Neural cell (in vitro differentiated cells): Measurements from ENCODE around the gene CGNL1. TPM values are rescaled to one million over a fixed set of nuclear protein-coding genes. Genes with fewer than 3 reads are reported as not detected.

Source experiments
- H2AFZ ChIP-seq: fragments of 200-600, 300-800 bp; sonication (generic), shearing (Covaris generic); 2 replicates; pipeline ENCODE4 v1.6.0; 2014; ENCODE audit warnings: low read depth, mild to moderate bottlenecking, antibody characterized with exemption, low read length, moderate library complexity
- H3F3A ChIP-seq: fragments of 200-600 bp; shearing (Covaris generic); 2 replicates; pipeline ENCODE4 v1.6.1; 2016; ENCODE audit warnings: mild to moderate bottlenecking, moderate library complexity, mixed read lengths, antibody characterized with exemption, low read length; ENCODE audit not compliant: insufficient read depth, poor library complexity, severe bottlenecking
- H3K27ac ChIP-seq: fragments of 200-600, 300-800 bp; sonication (generic), shearing (Covaris generic); 2 replicates; pipeline ENCODE4 v1.5.1; 2014; ENCODE audit warnings: mild to moderate bottlenecking, low read length, moderate library complexity
- H3K27me3 ChIP-seq: fragments of 300-800, 200-600 bp; sonication (generic), shearing (Covaris generic); 2 replicates; pipeline ENCODE4 v1.6.0; 2014; ENCODE audit warnings: mild to moderate bottlenecking, low read depth, low read length, moderate library complexity; ENCODE audit not compliant: insufficient read depth
- H3K36me3 ChIP-seq: fragments of 300-800, 200-600 bp; sonication (generic), shearing (Covaris generic); 2 replicates; pipeline ENCODE4 v1.5.1; 2014; ENCODE audit warnings: mild to moderate bottlenecking, antibody characterized with exemption, low read length, moderate library complexity; ENCODE audit not compliant: insufficient read depth
- H3K4me2 ChIP-seq: fragments of 300-800, 200-600 bp; sonication (generic), shearing (Covaris generic); 2 replicates; pipeline ENCODE4 v1.6.0; 2014; ENCODE audit warnings: mild to moderate bottlenecking, low read length
- H3K4me3 ChIP-seq: fragments of 300-800, 200-600 bp; sonication (generic), shearing (Covaris generic); 2 replicates; pipeline ENCODE4 v1.5.1; 2014; ENCODE audit warnings: mild to moderate bottlenecking, low read length, moderate library complexity
- H3K79me2 ChIP-seq: fragments of 200-600 bp; shearing (Covaris generic); replicated peaks from 2 replicates; pipeline ENCODE4 v1.6.0; 2014; ENCODE audit warnings: mild to moderate bottlenecking, low read length, moderate library complexity; ENCODE audit not compliant: insufficient read depth
- H3K9ac ChIP-seq: fragments of 300-800, 200-600 bp; sonication (generic), shearing (Covaris generic); 2 replicates; pipeline ENCODE4 v1.6.1; 2016; ENCODE audit warnings: mild to moderate bottlenecking, low read length, mixed read lengths
- H3K9me2 ChIP-seq: fragments of 200-600 bp; shearing (Covaris generic); 2 replicates; pipeline ENCODE4 v1.6.1; 2016; ENCODE audit warnings: mild to moderate bottlenecking, low read length, mixed read lengths; ENCODE audit not compliant: insufficient read depth
- H3K9me3 ChIP-seq: fragments of 200-600, 300-800 bp; sonication (generic), shearing (Covaris generic); 2 replicates; pipeline ENCODE4 v1.6.1; 2016; ENCODE audit warnings: mild to moderate bottlenecking, mixed run types, low read length, moderate library complexity, mixed read lengths
- H4K20me1 ChIP-seq: fragments of 200-600 bp; shearing (Covaris generic); 2 replicates; pipeline ENCODE4 v1.6.1; 2016; ENCODE audit warnings: mild to moderate bottlenecking, mixed run types; ENCODE audit not compliant: insufficient read depth
- CTCF ChIP-seq: fragments of 450-650 bp; IDR thresholded peaks from 2 replicates; pipeline ENCODE4 v1.5.1; 2014; ENCODE audit warnings: antibody characterized with exemption, mild to moderate bottlenecking, moderate library complexity; ENCODE audit not compliant: poor library complexity, severe bottlenecking
- EP300 ChIP-seq: fragments of 450-650 bp; conservative IDR thresholded peaks from 2 replicates; pipeline ENCODE4 v1.6.1; 2014; ENCODE audit warnings: antibody characterized with exemption, mild to moderate bottlenecking, moderate library complexity; ENCODE audit not compliant: poor library complexity, severe bottlenecking
- EZH2 ChIP-seq: fragments of 200-600, 300-800 bp; shearing (Covaris generic), sonication (generic); IDR thresholded peaks from 2 replicates; pipeline ENCODE4 v1.6.1; 2014; ENCODE audit warnings: antibody characterized with exemption, low read length, borderline replicate concordance, mild to moderate bottlenecking; ENCODE audit not compliant: insufficient read depth, poor library complexity, severe bottlenecking
- MXI1 ChIP-seq: fragments of 450-650 bp; conservative IDR thresholded peaks from 2 replicates; pipeline ENCODE4 v1.6.1; 2014; ENCODE audit warnings: antibody characterized with exemption, mild to moderate bottlenecking; ENCODE audit not compliant: poor library complexity, severe bottlenecking
- POLR2AphosphoS5 ChIP-seq: IDR thresholded peaks from 2 replicates; pipeline ENCODE4 v1.6.1; 2012
- RAD21 ChIP-seq: fragments of 450-650 bp; conservative IDR thresholded peaks from 2 replicates; pipeline ENCODE4 v1.6.1; 2014; ENCODE audit warnings: antibody characterized with exemption, mild to moderate bottlenecking, moderate library complexity
- REST ChIP-seq: IDR thresholded peaks from 2 replicates; pipeline ENCODE4 v1.6.1; 2012; ENCODE audit warnings: borderline replicate concordance
- SMC3 ChIP-seq: fragments of 450-650 bp; conservative IDR thresholded peaks from 2 replicates; pipeline ENCODE4 v1.6.1; 2014; ENCODE audit warnings: antibody characterized with exemption, mild to moderate bottlenecking, moderate library complexity; ENCODE audit not compliant: poor library complexity
- TAF1 ChIP-seq: IDR thresholded peaks from 2 replicates; pipeline ENCODE4 v1.6.1; 2012; ENCODE audit warnings: low read depth
- polyA plus RNA-seq: library from polyadenylated mRNA; depleted of rRNA; stranded (reverse); fragments of >200 nt; gene quantifications from 2 replicates; pipeline ENCODE4 v1.2.3, GENCODE V29; 2014

The CGNL1 gene
- polyA plus RNA-seq, 1 donor from 2014 or later = 0.26 TPM

GRCh38 chr15:57555270-57555669 lies 179.0 kb downstream of the CGNL1 start:
- TF ChIP-seq RAD21 = no peak
- TF ChIP-seq EZH2 = no peak
- no peak for TF ChIP-seq SMC3
- no peak for TF ChIP-seq CTCF
- no peak for TF ChIP-seq REST
- no peak for TF ChIP-seq EP300
- no peak for TF ChIP-seq TAF1
- no peak for TF ChIP-seq POLR2AphosphoS5
- TF ChIP-seq MXI1 = no peak
- no peaks in the 10 kb centered on the region for H3K9me3 ChIP-seq
- no peaks in the 10 kb centered on the region for H3K79me2 ChIP-seq
- no peak overlapping the region for H3K27ac ChIP-seq
- H3K4me2 ChIP-seq = no peak overlapping the region
- H3F3A ChIP-seq = no peaks in the 10 kb centered on the region
- H3K9me2 ChIP-seq = no peaks in the 10 kb centered on the region
- H3K9ac ChIP-seq = no peak overlapping the region
- no peak overlapping the region for H3K4me3 ChIP-seq
- H3K27me3 ChIP-seq = no peaks in the 10 kb centered on the region
- no peaks in the 10 kb centered on the region for H4K20me1 ChIP-seq
- no peak overlapping the region for H2AFZ ChIP-seq
- no peaks in the 10 kb centered on the region for H3K36me3 ChIP-seq

- H2AFZ ChIP-seq = no peak overlapping the region
- no peak overlapping the region for H3K4me2 ChIP-seq
- H3K36me3 ChIP-seq = no peaks in the 10 kb centered on the region
- H4K20me1 ChIP-seq = no peaks in the 10 kb centered on the region
- H3F3A ChIP-seq = no peaks in the 10 kb centered on the region
- H3K9me2 ChIP-seq = no peaks in the 10 kb centered on the region
- no peaks in the 10 kb centered on the region for H3K79me2 ChIP-seq
- no peaks in the 10 kb centered on the region for H3K27me3 ChIP-seq
- no peak overlapping the region for H3K27ac ChIP-seq
- H3K4me3 ChIP-seq = no peak overlapping the region
- H3K9ac ChIP-seq = no peak overlapping the region
- TF ChIP-seq REST (no peak), EP300 (no peak), TAF1 (no peak), MXI1 (no peak), CTCF (no peak), POLR2AphosphoS5 (no peak), EZH2 (no peak), SMC3 (no peak), RAD21 (no peak)
- H3K9me3 ChIP-seq = no peaks in the 10 kb centered on the region
Observed at GRCh38 chr15:57556040-57556439, 179.7 kb downstream of the CGNL1 start.
